GM21619 (cell line): ENCODE measurements around the gene KIF5A.
"Not testable (repeated sequence)": the region's sequence is repeated elsewhere in the genome, so short reads cannot be mapped to it uniquely, and the experiment has no call there.

Experiments used
- ATAC-seq: cut with Tn5 transposase; IDR thresholded peaks from one replicate; pipeline ENCODE4 v1.9.1; 2021; ENCODE audit not compliant: unreplicated experiment

Gene KIF5A

GRCh38 chr12:57617942-57618341 lies 68.1 kb downstream of the KIF5A start:
- no peak for ATAC-seq

- ATAC-seq, result not testable (repeated sequence)
Measured at GRCh38 chr12:57618431-57618830, 68.6 kb downstream of the KIF5A start.

- no peak for ATAC-seq
Measured at GRCh38 chr12:57618966-57619433, 69.2 kb downstream of the KIF5A start.

GRCh38 chr12:57619434-57620244 lies 69.8 kb downstream of the KIF5A start:
- no peak for ATAC-seq

- ATAC-seq, result no peak
Measured at GRCh38 chr12:57620245-57620935, 70.5 kb downstream of the KIF5A start.

- ATAC-seq, result no peak
Measured at GRCh38 chr12:57620936-57621496, 71.2 kb downstream of the KIF5A start.

GRCh38 chr12:57621497-57622292 lies 71.9 kb downstream of the KIF5A start:
- ATAC-seq, result peak; percentile 62

- ATAC-seq, result no peak
Measured at GRCh38 chr12:57622293-57623245, 72.7 kb downstream of the KIF5A start.

GRCh38 chr12:57623385-57623784 lies 73.5 kb downstream of the KIF5A start:
- ATAC-seq, result no peak

- no peak for ATAC-seq
Measured at GRCh38 chr12:57623811-57624390, 74.1 kb downstream of the KIF5A start.

GRCh38 chr12:57624441-57625220 lies 74.8 kb downstream of the KIF5A start:
- no peak for ATAC-seq

- ATAC-seq, result no peak
Measured at GRCh38 chr12:57625261-57626032, 75.6 kb downstream of the KIF5A start.

- no peak for ATAC-seq
Measured at GRCh38 chr12:57626111-57626920, 76.5 kb downstream of the KIF5A start.

GRCh38 chr12:57626921-57627445 lies 77.1 kb downstream of the KIF5A start:
- ATAC-seq, result no peak

GRCh38 chr12:57627501-57628279 lies 77.8 kb downstream of the KIF5A start:
- ATAC-seq, result no peak
